Upper lobe of left lung (tissue), 6 donors: ENCODE measurements around the gene ARHGEF12. TPM values are rescaled to one million over a fixed set of nuclear protein-coding genes. Genes with fewer than 3 reads are reported as not detected.

Source experiments
- ATAC-seq, 2 donors: fragments of 200-7000 bp; cut with Tn5 transposase; one replicate each; pipeline ENCODE4 v1.9.1; 2022; ENCODE audit warnings: mild to moderate bottlenecking in 2 of 2, moderate library complexity in 2 of 2; ENCODE audit not compliant: low FRiP score in 2 of 2
- DNase-seq, 2 donors: peaks; one replicate each; pipeline ENCODE4 v3.0.0-alpha.2; 2019 to 2020
- H3K27ac ChIP-seq, 4 donors: fragments of 200-600 bp; sonication (generic); one replicate each; pipeline ENCODE4 v1.5.1; 2016 to 2019
- H3K27me3 ChIP-seq, 4 donors: fragments of 200-600 bp; sonication (generic); one replicate each; pipeline ENCODE4 v1.5.1; 2017 to 2019
- H3K36me3 ChIP-seq, 4 donors: fragments of 200-600 bp; sonication (generic); one replicate each; pipeline ENCODE4 v1.5.1; 2016 to 2019
- H3K4me1 ChIP-seq, 4 donors: fragments of 200-600 bp; sonication (generic); one replicate each; pipeline ENCODE4 v1.5.1; 2018 to 2019
- H3K4me3 ChIP-seq, 4 donors: fragments of 200-600 bp; sonication (generic); one replicate each; pipeline ENCODE4 v1.5.1; 2017 to 2019; ENCODE audit warnings: mild to moderate bottlenecking in 2 of 4, moderate library complexity in 1 of 4
- H3K9me3 ChIP-seq, 4 donors: fragments of 200-600 bp; sonication (generic); one replicate each; pipeline ENCODE4 v1.5.1; 2018 to 2019
- EP300 ChIP-seq, 4 donors: sonication (generic); formaldehyde crosslinking; IDR thresholded peaks; one replicate each; pipeline ENCODE4 v1.5.1; 2017; ENCODE audit warnings: antibody characterized with exemption in 4 of 4, control low read depth in 2 of 4
- POLR2A ChIP-seq, 4 donors: fragments of 450-650 bp; IDR thresholded peaks; one replicate each; pipeline ENCODE4 v1.5.1; 2016 to 2017; ENCODE audit warnings: antibody characterized with exemption in 4 of 4, mild to moderate bottlenecking in 2 of 4
- POLR2AphosphoS5 ChIP-seq, 2 donors: sonication (generic); formaldehyde crosslinking; IDR thresholded peaks; one replicate each; pipeline ENCODE4 v1.5.1; 2017; ENCODE audit warnings: antibody characterized with exemption in 2 of 2
- WGBS, 2 donors: methylation state at CpG; one replicate each; pipeline ENCODE4 v1.1.5; 2017 to 2018; 5-methylcytosine and 5-hydroxymethylcytosine counted together
- total RNA-seq, 6 donors: library from RNA; depleted of rRNA in 4 of 6; stranded (reverse); fragments of >200 nt in 4 of 6; gene quantifications; one replicate each; pipeline versions ENCODE4 v1.1.0 to v1.2.1, GENCODE V29; 2016 to 2021
- TF ChIP-seq, protein P1 (sequence below), 6 experiments: fragments of 450-650 bp in 4 of 6; fragments of 200-600 bp in 2 of 6; sonication (generic) in 2 of 6; IDR thresholded peaks; one replicate each; pipeline ENCODE4 v1.5.1; 2016 to 2019; ENCODE audit warnings: antibody characterized with exemption in 6 of 6
- donor health status: DM: no; HTN: no; CAD: no; lungs with moderate emphysema.
- donor health status: DM: no; HTN: yes; CAD: no; lungs with severe emphysema.

The ARHGEF12 gene
- total RNA-seq, 6 donors from 2014 or later = 90.1 to 170 (median 106) TPM

DNA sequence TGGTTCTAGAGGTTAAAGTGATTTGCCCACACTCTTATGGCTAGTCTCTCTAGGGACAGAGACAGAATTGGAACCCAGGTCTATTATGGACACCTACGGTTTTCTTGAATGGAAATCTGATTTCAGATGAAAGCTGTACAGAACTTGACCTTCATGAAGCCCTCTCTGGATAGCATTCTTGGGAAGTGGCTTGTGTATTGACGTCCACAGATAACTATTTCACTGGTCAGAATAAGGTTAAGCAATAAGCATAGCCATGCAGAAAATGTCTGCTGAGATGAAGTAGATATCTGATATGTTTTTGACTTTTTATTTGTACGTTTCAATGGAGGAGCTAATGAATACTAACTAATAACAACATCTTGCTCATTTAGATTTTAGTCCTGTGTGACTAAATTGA, 10.0 kb upstream of the ARHGEF12 start:
- TF ChIP-seq POLR2AphosphoS5 (IDR thresholded peaks at IDR 0.05) (no peak), POLR2A (IDR thresholded peaks at IDR 0.05) (no peak), EP300 (IDR thresholded peaks at IDR 0.05) (no peak)
- TF ChIP-seq, protein P1, sequence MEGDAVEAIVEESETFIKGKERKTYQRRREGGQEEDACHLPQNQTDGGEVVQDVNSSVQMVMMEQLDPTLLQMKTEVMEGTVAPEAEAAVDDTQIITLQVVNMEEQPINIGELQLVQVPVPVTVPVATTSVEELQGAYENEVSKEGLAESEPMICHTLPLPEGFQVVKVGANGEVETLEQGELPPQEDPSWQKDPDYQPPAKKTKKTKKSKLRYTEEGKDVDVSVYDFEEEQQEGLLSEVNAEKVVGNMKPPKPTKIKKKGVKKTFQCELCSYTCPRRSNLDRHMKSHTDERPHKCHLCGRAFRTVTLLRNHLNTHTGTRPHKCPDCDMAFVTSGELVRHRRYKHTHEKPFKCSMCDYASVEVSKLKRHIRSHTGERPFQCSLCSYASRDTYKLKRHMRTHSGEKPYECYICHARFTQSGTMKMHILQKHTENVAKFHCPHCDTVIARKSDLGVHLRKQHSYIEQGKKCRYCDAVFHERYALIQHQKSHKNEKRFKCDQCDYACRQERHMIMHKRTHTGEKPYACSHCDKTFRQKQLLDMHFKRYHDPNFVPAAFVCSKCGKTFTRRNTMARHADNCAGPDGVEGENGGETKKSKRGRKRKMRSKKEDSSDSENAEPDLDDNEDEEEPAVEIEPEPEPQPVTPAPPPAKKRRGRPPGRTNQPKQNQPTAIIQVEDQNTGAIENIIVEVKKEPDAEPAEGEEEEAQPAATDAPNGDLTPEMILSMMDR (IDR thresholded peaks at IDR 0.05) = no peak
- peak overlapping the region in 2 of 4 donors; percentile 64 to 67 for H3K4me3 ChIP-seq
- WGBS, 2 donors = 56 to 66% methylated on average over 3 of the region's 3 CpGs
- H3K36me3 ChIP-seq = peaks cover 0 to 13% (median 3%) of the 10 kb centered on the region in 4 donors
- ATAC-seq = peak in 1 of 2 donors; percentile 62
- peak overlapping the region; percentile 84 to 95 (median 88) for H3K27ac ChIP-seq
- H3K9me3 ChIP-seq = no peaks in the 10 kb centered on the region
- no peak for DNase-seq
- H3K27me3 ChIP-seq = no peaks in the 10 kb centered on the region
- H3K4me1 ChIP-seq = peaks cover 7 to 22% (median 16%) of the 10 kb centered on the region in 4 donors

DNA sequence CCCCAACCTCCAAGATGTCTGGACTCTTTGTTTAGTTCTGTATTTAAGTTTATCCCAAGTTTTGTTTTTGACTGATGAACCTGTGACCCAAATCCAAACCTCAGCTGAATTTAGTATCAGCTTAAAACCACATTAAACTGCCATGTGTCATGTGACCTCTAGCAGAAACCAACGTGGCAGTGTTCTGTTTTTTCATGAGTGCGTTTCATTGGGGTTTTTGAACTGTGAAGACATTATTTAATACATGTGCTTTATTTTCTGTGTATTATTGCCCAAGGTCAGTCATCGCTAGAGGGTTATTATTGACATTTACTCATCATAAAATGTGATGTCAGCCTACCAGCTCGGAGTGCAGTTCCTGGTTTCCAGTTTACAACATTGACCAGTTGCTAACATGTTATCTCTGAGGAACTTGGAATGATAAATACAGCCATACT, 9.3 kb upstream of the ARHGEF12 start:
- WGBS, 2 donors = 48 to 54% methylated on average over 4 of the region's 4 CpGs

DNA sequence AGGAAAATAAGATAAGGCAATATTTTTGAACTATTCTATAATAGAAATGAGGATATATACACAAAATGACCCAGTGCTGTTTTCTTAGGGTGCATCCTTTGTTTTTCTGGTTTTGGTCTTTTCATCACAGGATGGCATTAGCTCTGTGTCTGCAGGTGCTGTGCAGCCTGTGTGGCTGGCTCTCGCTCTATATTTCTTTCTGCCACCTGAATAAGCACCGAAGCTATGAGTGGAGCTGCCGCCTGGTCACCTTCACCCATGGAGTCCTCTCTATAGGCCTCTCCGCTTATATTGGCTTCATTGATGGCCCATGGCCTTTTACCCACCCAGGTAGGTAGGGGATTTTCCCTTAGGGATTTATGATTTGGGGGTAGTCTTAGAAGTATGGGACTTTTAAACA, 8.9 kb upstream of the ARHGEF12 start:
- Histone ChIP-seq H3K27ac (no peak overlapping the region), H3K36me3 (peaks cover 0 to 13% (median 3%) of the 10 kb centered on the region in 4 donors), H3K4me1 (peaks cover 7 to 29% (median 19%) of the 10 kb centered on the region in 4 donors), H3K4me3 (no peak overlapping the region), H3K9me3 (no peaks in the 10 kb centered on the region), H3K27me3 (no peaks in the 10 kb centered on the region)
- TF ChIP-seq POLR2AphosphoS5 (IDR thresholded peaks at IDR 0.05) (no peak), EP300 (IDR thresholded peaks at IDR 0.05) (no peak), POLR2A (IDR thresholded peaks at IDR 0.05) (no peak)
- TF ChIP-seq, protein P1 (IDR thresholded peaks at IDR 0.05) = no peak
- no peak for ATAC-seq
- 92% methylated on average over 4 of the region's 4 CpGs for WGBS, 2 donors
- DNase-seq = no peak

More for the DNA sequence above, 9.3 kb upstream of the ARHGEF12 start:
- TF ChIP-seq POLR2A (IDR thresholded peaks at IDR 0.05) = no peak
- TF ChIP-seq POLR2AphosphoS5 (IDR thresholded peaks at IDR 0.05) = no peak
- TF ChIP-seq EP300 (IDR thresholded peaks at IDR 0.05) = no peak
- TF ChIP-seq, protein P1 (IDR thresholded peaks at IDR 0.05) = no peak
- Histone ChIP-seq H3K9me3 (no peaks in the 10 kb centered on the region), H3K27ac (peak overlapping the region in 1 of 4 donors; percentile 87), H3K4me1 (peaks cover 7 to 28% (median 19%) of the 10 kb centered on the region in 4 donors), H3K4me3 (no peak overlapping the region), H3K36me3 (peaks cover 0 to 13% (median 3%) of the 10 kb centered on the region in 4 donors), H3K27me3 (no peaks in the 10 kb centered on the region)
- DNase-seq = no peak
- ATAC-seq = no peak

DNA sequence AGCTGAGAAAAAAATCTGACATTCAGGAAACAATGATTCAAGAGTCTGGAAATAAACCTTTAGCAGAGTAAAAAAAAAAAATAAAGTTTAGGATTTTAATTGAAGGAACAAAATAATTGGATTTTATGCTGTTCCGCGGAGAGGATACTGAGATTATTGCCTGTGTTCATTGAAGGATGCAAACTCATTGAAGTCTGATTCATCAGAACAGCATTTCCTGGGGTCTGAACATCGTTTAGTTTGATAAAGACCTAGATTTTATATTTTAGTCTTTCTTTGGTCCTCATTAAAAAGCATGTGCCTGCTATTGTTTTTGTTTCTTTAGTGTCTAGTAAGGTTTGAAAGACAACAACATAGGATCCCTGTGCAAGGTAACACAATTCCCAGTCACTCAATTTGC, 6.7 kb upstream of the ARHGEF12 start:
- Histone ChIP-seq H3K27me3 (no peaks in the 10 kb centered on the region), H3K27ac (no peak overlapping the region), H3K9me3 (no peaks in the 10 kb centered on the region), H3K36me3 (peaks cover 0 to 13% (median 3%) of the 10 kb centered on the region in 4 donors), H3K4me1 (peaks cover 12 to 34% (median 28%) of the 10 kb centered on the region in 4 donors), H3K4me3 (no peak overlapping the region)
- TF ChIP-seq POLR2A (IDR thresholded peaks at IDR 0.05) (no peak), EP300 (IDR thresholded peaks at IDR 0.05) (no peak), POLR2AphosphoS5 (IDR thresholded peaks at IDR 0.05) (no peak)
- TF ChIP-seq, protein P1 (IDR thresholded peaks at IDR 0.05) = no peak
- no peak for DNase-seq
- WGBS, 2 donors = 85 to 88% methylated on average over 3 of the region's 3 CpGs
- no peak for ATAC-seq

DNA sequence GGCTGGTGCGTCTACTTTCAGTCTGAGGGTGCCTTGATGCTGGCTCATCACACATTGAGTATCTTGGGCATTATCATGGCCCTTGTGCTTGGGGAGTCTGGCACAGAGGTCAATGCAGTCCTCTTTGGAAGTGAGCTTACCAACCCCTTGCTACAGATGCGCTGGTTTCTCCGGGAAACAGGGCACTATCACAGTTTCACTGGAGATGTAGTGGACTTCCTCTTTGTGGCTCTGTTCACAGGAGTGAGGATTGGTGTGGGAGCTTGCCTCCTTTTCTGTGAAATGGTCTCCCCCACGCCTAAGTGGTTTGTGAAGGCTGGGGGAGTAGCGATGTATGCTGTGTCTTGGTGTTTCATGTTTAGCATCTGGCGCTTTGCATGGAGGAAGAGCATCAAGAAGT, 6.2 kb upstream of the ARHGEF12 start:
- H3K4me1 ChIP-seq = peaks cover 13 to 35% (median 26%) of the 10 kb centered on the region in 4 donors
- no peaks in the 10 kb centered on the region for H3K9me3 ChIP-seq
- TF ChIP-seq POLR2A (IDR thresholded peaks at IDR 0.05) (no peak), POLR2AphosphoS5 (IDR thresholded peaks at IDR 0.05) (no peak), EP300 (IDR thresholded peaks at IDR 0.05) (no peak)
- TF ChIP-seq, protein P1 (IDR thresholded peaks at IDR 0.05) = no peak
- 93% methylated on average over 6 of the region's 6 CpGs for WGBS, 2 donors
- DNase-seq (no peak), ATAC-seq (no peak)
- no peaks in the 10 kb centered on the region for H3K27me3 ChIP-seq
- no peak overlapping the region for H3K27ac ChIP-seq
- H3K4me3 ChIP-seq = no peak overlapping the region
- H3K36me3 ChIP-seq = peaks cover 0 to 13% (median 3%) of the 10 kb centered on the region in 4 donors
